Endothelial cell (in vitro differentiated cells): ENCODE measurements around the gene DNAH6. TPM values are rescaled to one million over a fixed set of nuclear protein-coding genes. Genes with fewer than 3 reads are reported as not detected.
"Not testable (repeated sequence)": the region's sequence is repeated elsewhere in the genome, so short reads cannot be mapped to it uniquely, and the experiment has no call there.

ENCODE experiments used
- DNase-seq: peaks from one replicate; pipeline ENCODE4 v3.0.0; 2021; ENCODE audit warnings: low spot score
- H3K27ac Mint-ChIP-seq: one replicate; pipeline ENCODE4 v1.8.0; 2021; ENCODE audit warnings: mixed read lengths, inconsistent platforms; ENCODE audit not compliant: unreplicated experiment
- H3K27me3 Mint-ChIP-seq: one replicate; pipeline ENCODE4 v1.8.0; 2021; ENCODE audit warnings: mild to moderate bottlenecking, moderate library complexity, mixed read lengths, inconsistent platforms; ENCODE audit not compliant: unreplicated experiment
- H3K36me3 Mint-ChIP-seq: one replicate; pipeline ENCODE4 v1.8.0; 2021; ENCODE audit warnings: mild to moderate bottlenecking, low read depth, mixed read lengths, inconsistent platforms; ENCODE audit not compliant: unreplicated experiment
- H3K4me1 Mint-ChIP-seq: one replicate; pipeline ENCODE4 v1.8.0; 2021; ENCODE audit warnings: mild to moderate bottlenecking, mixed read lengths, inconsistent platforms; ENCODE audit not compliant: unreplicated experiment
- H3K4me3 Mint-ChIP-seq: one replicate; pipeline ENCODE4 v1.8.0; 2021; ENCODE audit warnings: mild to moderate bottlenecking, mixed read lengths, inconsistent platforms; ENCODE audit not compliant: unreplicated experiment
- H3K9me3 Mint-ChIP-seq: one replicate; pipeline ENCODE4 v1.8.0; 2021; ENCODE audit warnings: mixed read lengths, inconsistent platforms; ENCODE audit not compliant: unreplicated experiment
- CTCF ChIP-seq: fragments of 200-600 bp; sonication (generic); IDR thresholded peaks from one replicate; pipeline ENCODE4 v1.5.0; 2021; ENCODE audit warnings: antibody characterized with exemption; ENCODE audit not compliant: unreplicated experiment
- total RNA-seq: library from RNA; stranded (reverse); fragmentation: NEBNext Ultra II Directional; extraction: Animal tissue kit (Norgen Biotek cat#: 25700); gene quantifications from one replicate; pipeline ENCODE4 v1.2.1, GENCODE V29; 2021; ENCODE audit not compliant: unreplicated experiment

Gene DNAH6
- total RNA-seq, 1 donor from 2014 or later: 7.8 TPM

DNA sequence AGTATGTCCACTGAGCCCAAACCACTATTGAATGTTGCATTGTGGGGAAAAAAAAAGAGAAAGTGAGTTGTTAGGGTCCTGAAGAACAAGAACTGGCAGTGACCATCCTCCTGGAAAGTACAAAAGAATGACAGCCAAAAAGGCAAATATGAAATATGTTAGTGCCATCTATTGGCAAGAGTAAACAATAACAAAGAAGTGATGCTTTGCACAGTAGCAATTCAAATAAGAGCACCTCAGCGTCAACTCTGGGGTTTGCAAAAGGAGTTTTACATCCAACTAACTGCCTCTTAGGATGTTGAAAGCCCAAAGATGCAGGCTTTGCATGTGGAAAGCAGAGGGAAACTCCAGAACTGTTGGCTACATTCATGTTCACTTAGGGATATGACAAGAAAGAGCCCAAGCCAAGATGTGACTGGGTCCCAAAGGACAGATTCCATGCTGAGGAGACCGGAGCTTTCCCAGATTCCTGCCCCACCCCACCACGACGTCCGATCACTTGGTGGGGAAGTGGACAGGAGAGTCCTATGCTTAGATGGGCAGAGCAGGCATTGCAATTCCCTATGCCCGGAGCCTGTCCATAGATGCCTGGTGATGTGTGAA lies 349.0 kb downstream of the DNAH6 start:
- Mint-ChIP-seq H3K36me3 (no peaks in the 10 kb centered on the region), H3K27ac (no peak overlapping the region), H3K4me3 (no peak overlapping the region), H3K9me3 (no peaks in the 10 kb centered on the region), H3K27me3 (peaks cover 4% of the 10 kb centered on the region), H3K4me1 (no peaks in the 10 kb centered on the region)
- TF ChIP-seq CTCF: no peak
- no peak for DNase-seq

DNA sequence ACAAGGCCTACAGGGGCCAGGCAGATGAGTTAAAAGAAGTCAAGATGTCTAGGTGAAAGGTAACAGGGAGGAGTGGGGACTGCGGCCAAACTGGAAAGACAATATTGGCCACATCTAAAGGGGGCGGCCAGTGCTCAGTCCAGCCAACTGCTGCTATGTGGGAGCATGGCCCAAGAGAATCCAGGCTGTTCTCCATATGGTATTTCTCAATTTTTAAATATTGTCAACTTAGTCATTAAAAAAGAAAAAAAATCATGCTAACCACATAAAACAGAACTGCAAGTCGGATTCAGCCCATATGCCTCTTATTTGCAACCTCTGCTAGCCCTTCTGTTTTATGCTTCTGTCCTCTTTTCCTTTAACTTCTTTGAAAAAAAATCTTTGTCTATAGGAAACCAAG lies 349.8 kb downstream of the DNAH6 start:
- no peaks in the 10 kb centered on the region for H3K4me1 Mint-ChIP-seq
- H3K27me3 Mint-ChIP-seq: peaks cover 6% of the 10 kb centered on the region
- no peaks in the 10 kb centered on the region for H3K9me3 Mint-ChIP-seq
- no peak for DNase-seq
- H3K36me3 Mint-ChIP-seq: no peaks in the 10 kb centered on the region
- no peak overlapping the region for H3K4me3 Mint-ChIP-seq
- H3K27ac Mint-ChIP-seq: no peak overlapping the region
- no peak for TF ChIP-seq CTCF

- H3K4me3 Mint-ChIP-seq, DNase-seq, H3K36me3 Mint-ChIP-seq, H3K27ac Mint-ChIP-seq, H3K9me3 Mint-ChIP-seq, H3K4me1 Mint-ChIP-seq, H3K27me3 Mint-ChIP-seq: not testable (repeated sequence)
These were observed 352.0 kb downstream of the DNAH6 start for GRCh38 chr2:84868327-84868726.

Other genes with a start within 250 kb of the DNAH6 start
- 63.2 TPM for gene SUCLG1, start 57.2 kb upstream of the DNAH6 start, total RNA-seq